HepG2 (cell line): ENCODE results near the gene GOLGA3. TPM values are rescaled to one million over a fixed set of nuclear protein-coding genes. Genes with fewer than 3 reads are reported as not detected.

Experiments used
- ATAC-seq: fragments of 200-7000 bp; cut with Tn5 transposase; 3 replicates; pipeline ENCODE4 v1.9.1; 2020; ENCODE audit warnings: mild to moderate bottlenecking, moderate library complexity
- BruUV-seq: library from RNA; stranded (reverse); fragments of 400-500 nt; replicated peaks from 2 replicates; lab custom pipeline; 2021; lab: Mats Ljungman, UMichigan
- CTCF ChIA-PET: fragments of 300-600 bp; formaldehyde crosslinking; extraction: SDS; loops from one replicate; lab custom pipeline; 2021; ENCODE audit warnings: low total read pairs, inconsistent platforms, low intra/inter-chr PET ratio; lab: Yijun Ruan, JAX
- POLR2A ChIA-PET: fragments of 350-600 bp; sonication (Branson Sonifier 250); formaldehyde crosslinking; loops from one replicate; lab custom pipeline; 2020; ENCODE audit warnings: antibody characterized with exemption, inconsistent platforms; lab: Yijun Ruan, JAX
- DNase-seq: peaks from one replicate; pipeline ENCODE4 v3.0.0-alpha.2; 2015; ENCODE audit warnings: low spot score
- FAIRE-seq: peaks from 3 replicates; lab custom pipeline; 2011; peaks lifted over from hg19 to GRCh38; lab: Jason Lieb, UNC
- H2AFZ ChIP-seq: one replicate; pipeline ENCODE4 v1.6.1; 2011; ENCODE audit warnings: low read length, inconsistent platforms
- H3K27ac ChIP-seq: fragments of 300-600 bp; 3 replicates; pipeline ENCODE4 v1.8.0; 2011; ENCODE audit warnings: mixed run types, mild to moderate bottlenecking, mixed read lengths, low read length, inconsistent platforms; ENCODE audit not compliant: insufficient read depth; ENCODE audit errors: extremely low read length
- H3K27me3 ChIP-seq, 2 experiments: fragments of 200-600 bp in 1 of 2; 2 replicates in 1 of 2; 3 replicates in 1 of 2; pipeline versions ENCODE4 v1.6.0 to v1.8.0; 2011; ENCODE audit warnings: low read length in 2 of 2, mild to moderate bottlenecking in 2 of 2, moderate library complexity in 2 of 2, inconsistent platforms in 1 of 2; ENCODE audit not compliant: insufficient read depth in 2 of 2, control insufficient read depth in 1 of 2
- H3K36me3 ChIP-seq, 2 experiments: fragments of 200-600 bp in 1 of 2; replicated peaks in 1 of 2; 2 replicates in 1 of 2; 3 replicates in 1 of 2; pipeline versions ENCODE4 v1.5.1 to v1.8.0; 2011; ENCODE audit warnings: low read length in 2 of 2, inconsistent platforms in 1 of 2; ENCODE audit not compliant: insufficient read depth in 2 of 2, control insufficient read depth in 1 of 2
- H3K4me1 ChIP-seq: 2 replicates; pipeline ENCODE4 v1.5.1; 2012; ENCODE audit warnings: low read length, inconsistent platforms; ENCODE audit not compliant: insufficient read depth
- H3K4me2 ChIP-seq: 2 replicates; pipeline ENCODE4 v1.6.0; 2011; ENCODE audit warnings: low read depth, low read length, inconsistent platforms
- H3K4me3 ChIP-seq, 3 experiments: fragments of 200-600 bp in 1 of 3; sonication (generic), shearing (Covaris generic) in 1 of 3; replicated peaks in 1 of 3; 2 replicates each; pipeline ENCODE4 v1.5.1; 2011 to 2016; ENCODE audit warnings: low read length in 3 of 3, inconsistent platforms in 2 of 3, low read depth in 2 of 3, mild to moderate bottlenecking in 2 of 3, control low read depth in 1 of 3, mixed read lengths in 1 of 3; ENCODE audit not compliant: insufficient read depth in 1 of 3
- H3K79me2 ChIP-seq: one replicate; pipeline ENCODE4 v1.6.1; 2011; ENCODE audit warnings: low read length, inconsistent platforms; ENCODE audit not compliant: insufficient read depth
- H3K9ac ChIP-seq: 2 replicates; pipeline ENCODE4 v1.6.0; 2011; ENCODE audit warnings: mild to moderate bottlenecking, low read depth, low read length, inconsistent platforms; ENCODE audit not compliant: insufficient read depth
- H3K9me3 ChIP-seq: 2 replicates; pipeline ENCODE4 v1.5.1; 2012; ENCODE audit warnings: mild to moderate bottlenecking, low read length
- H4K20me1 ChIP-seq: 2 replicates; pipeline ENCODE4 v1.6.0; 2011; ENCODE audit warnings: inconsistent platforms, mild to moderate bottlenecking, low read length, moderate library complexity; ENCODE audit not compliant: insufficient read depth
- BRD4 ChIP-seq: sonication (generic); formaldehyde crosslinking; IDR thresholded peaks from 2 replicates; pipeline ENCODE4 v1.4.0; 2020; ENCODE audit warnings: missing genetic modification reagents
- EP300 ChIP-seq, 3 experiments: sonication (generic) in 1 of 3; formaldehyde crosslinking in 1 of 3; IDR thresholded peaks; 2 replicates each; pipeline versions ENCODE4 v1.5.1 to v1.6.1; 2011 to 2020; ENCODE audit warnings: low read depth in 2 of 3, low read length in 2 of 3, borderline replicate concordance in 1 of 3, improper control_type of control experiment in 1 of 3, mild to moderate bottlenecking in 1 of 3, missing genetic modification reagents in 1 of 3, moderate library complexity in 1 of 3
- HOXA7 ChIP-seq: sonication (generic); formaldehyde crosslinking; IDR thresholded peaks from 2 replicates; pipeline ENCODE4 v1.8.1; 2022; ENCODE audit warnings: mild to moderate bottlenecking, missing genetic modification reagents, moderate library complexity
- NAIF1 ChIP-seq: sonication (generic); formaldehyde crosslinking; IDR thresholded peaks from 2 replicates; pipeline ENCODE4 v1.5.0; 2020; ENCODE audit warnings: mild to moderate bottlenecking, missing genetic modification reagents, borderline replicate concordance
- NFIB ChIP-seq: sonication (generic); formaldehyde crosslinking; IDR thresholded peaks from 2 replicates; pipeline ENCODE4 v1.9.0; 2021; ENCODE audit warnings: missing genetic modification reagents, mild to moderate bottlenecking, borderline replicate concordance
- SIX4 ChIP-seq: sonication (generic); formaldehyde crosslinking; IDR thresholded peaks from 2 replicates; pipeline ENCODE4 v1.4.0; 2020; ENCODE audit warnings: missing genetic modification reagents
- THAP11 ChIP-seq: IDR thresholded peaks from 2 replicates; pipeline ENCODE4 v1.6.1; 2016; ENCODE audit warnings: missing biosample characterization, missing genetic modification reagents
- ZMYM4 ChIP-seq: sonication (generic); formaldehyde crosslinking; IDR thresholded peaks from 2 replicates; pipeline ENCODE4 v1.8.1; 2023; ENCODE audit warnings: mild to moderate bottlenecking, missing genetic modification reagents
- ZNF296 ChIP-seq: sonication (generic); formaldehyde crosslinking; conservative IDR thresholded peaks from 2 replicates; pipeline ENCODE4 v1.5.0; 2020; ENCODE audit warnings: mild to moderate bottlenecking, missing genetic modification reagents
- ZNF678 ChIP-seq: sonication (generic); formaldehyde crosslinking; IDR thresholded peaks from 2 replicates; pipeline ENCODE4 v1.4.0; 2020; ENCODE audit warnings: mild to moderate bottlenecking, missing genetic modification reagents
- WGBS: methylation state at CpG from one replicate; pipeline ENCODE4 v1.1.6; 2017; ENCODE audit warnings: low lambda C conversion rate; 5-methylcytosine and 5-hydroxymethylcytosine counted together
- in situ Hi-C: cut with HindIII; loops from 2 replicates; pipeline ENCODE4 v1.10.0; 2017; ENCODE audit warnings: low pct_unique_long_range_greater_than_20kb; ENCODE audit not compliant: extremely low pct_ligation_motif_present
- intact Hi-C: fragments of 100-400 bp; cut with micrococcal nuclease; formaldehyde crosslinking; loops from one replicate; pipeline ENCODE4 v1.10.0; 2022; ENCODE audit not compliant: unreplicated experiment
- polyA plus RNA-seq, 8 experiments: library from polyadenylated mRNA; depleted of rRNA in 3 of 8; stranded (reverse) in 7 of 8; unstranded in 1 of 8; fragments of >200 nt; fragmentation: Illumina TruSeq in 4 of 8; extraction: Trizol in 4 of 8; gene quantifications; 2 replicates each; pipeline versions ENCODE4 v1.2.1 to v1.2.3, GENCODE V29; 2011 to 2016; ENCODE audit warnings: low read depth in 4 of 8, missing spikeins in 1 of 8, mixed read lengths in 1 of 8; ENCODE audit not compliant: insufficient read depth in 1 of 8
- total RNA-seq, 5 experiments: library from RNA; depleted of rRNA; stranded (reverse); fragments of >200 nt; fragmentation: Illumina TruSeq; extraction: Trizol; gene quantifications; 2 replicates each; pipeline ENCODE4 v1.2.3, GENCODE V29; 2016; ENCODE audit warnings: low read depth in 1 of 5
- TF ChIP-seq, protein P1 (sequence below): sonication (generic); formaldehyde crosslinking; IDR thresholded peaks from 2 replicates; pipeline ENCODE4 v1.4.0; 2020; ENCODE audit warnings: mild to moderate bottlenecking, missing genetic modification reagents
- TF ChIP-seq, protein P2 (sequence below): sonication (generic); formaldehyde crosslinking; IDR thresholded peaks from 2 replicates; pipeline ENCODE4 v1.4.0; 2020; ENCODE audit warnings: missing genetic modification reagents
- TF ChIP-seq, protein P3 (sequence below): sonication (generic); formaldehyde crosslinking; IDR thresholded peaks from 2 replicates; pipeline ENCODE4 v1.5.1; 2020; ENCODE audit warnings: missing genetic modification reagents, mild to moderate bottlenecking, borderline replicate concordance
- TF ChIP-seq, protein P4 (sequence below): sonication (generic); formaldehyde crosslinking; IDR thresholded peaks from 2 replicates; pipeline ENCODE4 v1.4.0; 2020; ENCODE audit warnings: missing genetic modification reagents

The GOLGA3 gene
- total and polyA plus RNA-seq, 2 of the 13 experiments (the other 11 are each of a cell fraction or from before 2014, with no cell fraction given) = 22.0 to 43.0 TPM

DNA sequence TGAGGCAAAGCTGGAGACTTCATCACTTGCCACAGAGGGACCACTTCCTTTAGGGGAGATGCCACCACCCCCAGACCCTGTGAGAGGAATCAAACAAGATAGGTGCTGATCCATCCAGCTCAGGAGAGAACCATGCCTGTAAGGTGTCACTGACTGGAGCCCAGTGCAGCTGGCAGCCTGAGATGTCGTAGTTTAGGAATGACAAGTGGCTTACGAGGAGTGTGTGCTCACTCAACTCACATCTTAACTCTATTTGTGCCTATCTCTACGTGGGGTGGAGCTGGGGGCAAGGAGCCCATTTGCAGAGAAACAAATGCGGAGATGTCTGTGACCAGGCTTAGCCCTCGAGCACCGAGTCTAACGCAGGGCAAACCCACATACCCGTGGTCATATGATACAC is 32.9 kb upstream of the GOLGA3 start:
- Histone ChIP-seq H3K9ac (no peak overlapping the region), H3K36me3 (peaks cover 7 to 42% of the 10 kb centered on the region in 2 experiments), H3K4me2 (no peak overlapping the region), H3K79me2 (no peaks in the 10 kb centered on the region), H3K4me1 (no peaks in the 10 kb centered on the region), H3K9me3 (peaks cover 7% of the 10 kb centered on the region; the same call in 1 of the 2 replicates), H3K27me3 (no peaks in the 10 kb centered on the region), H3K27ac (no peak overlapping the region), H2AFZ (no peak overlapping the region), H4K20me1 (no peaks in the 10 kb centered on the region), H3K4me3 (no peak overlapping the region)
- intact Hi-C loops = no loop called here
- ATAC-seq = no peak
- CTCF ChIA-PET = no interaction called here
- in situ Hi-C loops = no loop called here
- POLR2A ChIA-PET = no interaction called here
- no TSS peak for BruUV-seq
- DNase-seq = no peak
- no peak for FAIRE-seq
- WGBS = 96% methylated on average over 4 of the region's 8 CpGs
- TF ChIP-seq THAP11 = no peak
- no peak for TF ChIP-seq ZMYM4 (CRISPR knock-in tag)
- no peak for TF ChIP-seq ZNF678 (CRISPR knock-in tag)
- no peak for TF ChIP-seq NFIB (CRISPR knock-in tag)
- TF ChIP-seq BRD4 (CRISPR knock-in tag) = no peak
- TF ChIP-seq NAIF1 (CRISPR knock-in tag) = no peak
- TF ChIP-seq, protein P1, sequence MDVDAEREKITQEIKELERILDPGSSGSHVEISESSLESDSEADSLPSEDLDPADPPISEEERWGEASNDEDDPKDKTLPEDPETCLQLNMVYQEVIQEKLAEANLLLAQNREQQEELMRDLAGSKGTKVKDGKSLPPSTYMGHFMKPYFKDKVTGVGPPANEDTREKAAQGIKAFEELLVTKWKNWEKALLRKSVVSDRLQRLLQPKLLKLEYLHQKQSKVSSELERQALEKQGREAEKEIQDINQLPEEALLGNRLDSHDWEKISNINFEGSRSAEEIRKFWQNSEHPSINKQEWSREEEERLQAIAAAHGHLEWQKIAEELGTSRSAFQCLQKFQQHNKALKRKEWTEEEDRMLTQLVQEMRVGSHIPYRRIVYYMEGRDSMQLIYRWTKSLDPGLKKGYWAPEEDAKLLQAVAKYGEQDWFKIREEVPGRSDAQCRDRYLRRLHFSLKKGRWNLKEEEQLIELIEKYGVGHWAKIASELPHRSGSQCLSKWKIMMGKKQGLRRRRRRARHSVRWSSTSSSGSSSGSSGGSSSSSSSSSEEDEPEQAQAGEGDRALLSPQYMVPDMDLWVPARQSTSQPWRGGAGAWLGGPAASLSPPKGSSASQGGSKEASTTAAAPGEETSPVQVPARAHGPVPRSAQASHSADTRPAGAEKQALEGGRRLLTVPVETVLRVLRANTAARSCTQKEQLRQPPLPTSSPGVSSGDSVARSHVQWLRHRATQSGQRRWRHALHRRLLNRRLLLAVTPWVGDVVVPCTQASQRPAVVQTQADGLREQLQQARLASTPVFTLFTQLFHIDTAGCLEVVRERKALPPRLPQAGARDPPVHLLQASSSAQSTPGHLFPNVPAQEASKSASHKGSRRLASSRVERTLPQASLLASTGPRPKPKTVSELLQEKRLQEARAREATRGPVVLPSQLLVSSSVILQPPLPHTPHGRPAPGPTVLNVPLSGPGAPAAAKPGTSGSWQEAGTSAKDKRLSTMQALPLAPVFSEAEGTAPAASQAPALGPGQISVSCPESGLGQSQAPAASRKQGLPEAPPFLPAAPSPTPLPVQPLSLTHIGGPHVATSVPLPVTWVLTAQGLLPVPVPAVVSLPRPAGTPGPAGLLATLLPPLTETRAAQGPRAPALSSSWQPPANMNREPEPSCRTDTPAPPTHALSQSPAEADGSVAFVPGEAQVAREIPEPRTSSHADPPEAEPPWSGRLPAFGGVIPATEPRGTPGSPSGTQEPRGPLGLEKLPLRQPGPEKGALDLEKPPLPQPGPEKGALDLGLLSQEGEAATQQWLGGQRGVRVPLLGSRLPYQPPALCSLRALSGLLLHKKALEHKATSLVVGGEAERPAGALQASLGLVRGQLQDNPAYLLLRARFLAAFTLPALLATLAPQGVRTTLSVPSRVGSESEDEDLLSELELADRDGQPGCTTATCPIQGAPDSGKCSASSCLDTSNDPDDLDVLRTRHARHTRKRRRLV (CRISPR knock-in tag) = no peak
- TF ChIP-seq SIX4 (CRISPR knock-in tag) = no peak
- TF ChIP-seq, protein P2, sequence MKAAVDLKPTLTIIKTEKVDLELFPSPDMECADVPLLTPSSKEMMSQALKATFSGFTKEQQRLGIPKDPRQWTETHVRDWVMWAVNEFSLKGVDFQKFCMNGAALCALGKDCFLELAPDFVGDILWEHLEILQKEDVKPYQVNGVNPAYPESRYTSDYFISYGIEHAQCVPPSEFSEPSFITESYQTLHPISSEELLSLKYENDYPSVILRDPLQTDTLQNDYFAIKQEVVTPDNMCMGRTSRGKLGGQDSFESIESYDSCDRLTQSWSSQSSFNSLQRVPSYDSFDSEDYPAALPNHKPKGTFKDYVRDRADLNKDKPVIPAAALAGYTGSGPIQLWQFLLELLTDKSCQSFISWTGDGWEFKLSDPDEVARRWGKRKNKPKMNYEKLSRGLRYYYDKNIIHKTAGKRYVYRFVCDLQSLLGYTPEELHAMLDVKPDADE (CRISPR knock-in tag) = no peak
- TF ChIP-seq EP300 (IDR thresholded peaks at IDR 0.05; ENCODE audit: low read depth in 2 of 2, low read length in 2 of 2) = no peak
- TF ChIP-seq EP300 (CRISPR knock-in tag; IDR thresholded peaks at IDR 0.05; ENCODE audit: borderline replicate concordance) = no peak
- TF ChIP-seq ZNF296 (CRISPR knock-in tag) = no peak
- TF ChIP-seq, protein P3, sequence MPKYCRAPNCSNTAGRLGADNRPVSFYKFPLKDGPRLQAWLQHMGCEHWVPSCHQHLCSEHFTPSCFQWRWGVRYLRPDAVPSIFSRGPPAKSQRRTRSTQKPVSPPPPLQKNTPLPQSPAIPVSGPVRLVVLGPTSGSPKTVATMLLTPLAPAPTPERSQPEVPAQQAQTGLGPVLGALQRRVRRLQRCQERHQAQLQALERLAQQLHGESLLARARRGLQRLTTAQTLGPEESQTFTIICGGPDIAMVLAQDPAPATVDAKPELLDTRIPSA (CRISPR knock-in tag) = no peak
- no peak for TF ChIP-seq HOXA7
- TF ChIP-seq, protein P4, sequence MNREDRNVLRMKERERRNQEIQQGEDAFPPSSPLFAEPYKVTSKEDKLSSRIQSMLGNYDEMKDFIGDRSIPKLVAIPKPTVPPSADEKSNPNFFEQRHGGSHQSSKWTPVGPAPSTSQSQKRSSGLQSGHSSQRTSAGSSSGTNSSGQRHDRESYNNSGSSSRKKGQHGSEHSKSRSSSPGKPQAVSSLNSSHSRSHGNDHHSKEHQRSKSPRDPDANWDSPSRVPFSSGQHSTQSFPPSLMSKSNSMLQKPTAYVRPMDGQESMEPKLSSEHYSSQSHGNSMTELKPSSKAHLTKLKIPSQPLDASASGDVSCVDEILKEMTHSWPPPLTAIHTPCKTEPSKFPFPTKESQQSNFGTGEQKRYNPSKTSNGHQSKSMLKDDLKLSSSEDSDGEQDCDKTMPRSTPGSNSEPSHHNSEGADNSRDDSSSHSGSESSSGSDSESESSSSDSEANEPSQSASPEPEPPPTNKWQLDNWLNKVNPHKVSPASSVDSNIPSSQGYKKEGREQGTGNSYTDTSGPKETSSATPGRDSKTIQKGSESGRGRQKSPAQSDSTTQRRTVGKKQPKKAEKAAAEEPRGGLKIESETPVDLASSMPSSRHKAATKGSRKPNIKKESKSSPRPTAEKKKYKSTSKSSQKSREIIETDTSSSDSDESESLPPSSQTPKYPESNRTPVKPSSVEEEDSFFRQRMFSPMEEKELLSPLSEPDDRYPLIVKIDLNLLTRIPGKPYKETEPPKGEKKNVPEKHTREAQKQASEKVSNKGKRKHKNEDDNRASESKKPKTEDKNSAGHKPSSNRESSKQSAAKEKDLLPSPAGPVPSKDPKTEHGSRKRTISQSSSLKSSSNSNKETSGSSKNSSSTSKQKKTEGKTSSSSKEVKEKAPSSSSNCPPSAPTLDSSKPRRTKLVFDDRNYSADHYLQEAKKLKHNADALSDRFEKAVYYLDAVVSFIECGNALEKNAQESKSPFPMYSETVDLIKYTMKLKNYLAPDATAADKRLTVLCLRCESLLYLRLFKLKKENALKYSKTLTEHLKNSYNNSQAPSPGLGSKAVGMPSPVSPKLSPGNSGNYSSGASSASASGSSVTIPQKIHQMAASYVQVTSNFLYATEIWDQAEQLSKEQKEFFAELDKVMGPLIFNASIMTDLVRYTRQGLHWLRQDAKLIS = no peak
